Endothelial cell of hepatic sinusoid (primary cell): ENCODE measurements around the gene LIMK2.

ENCODE experiments used
- in situ Hi-C: cut with HindIII; loops from 2 replicates; pipeline ENCODE4 v1.10.0; 2017; ENCODE audit warnings: low sequenced_read_pairs

The LIMK2 gene

DNA sequence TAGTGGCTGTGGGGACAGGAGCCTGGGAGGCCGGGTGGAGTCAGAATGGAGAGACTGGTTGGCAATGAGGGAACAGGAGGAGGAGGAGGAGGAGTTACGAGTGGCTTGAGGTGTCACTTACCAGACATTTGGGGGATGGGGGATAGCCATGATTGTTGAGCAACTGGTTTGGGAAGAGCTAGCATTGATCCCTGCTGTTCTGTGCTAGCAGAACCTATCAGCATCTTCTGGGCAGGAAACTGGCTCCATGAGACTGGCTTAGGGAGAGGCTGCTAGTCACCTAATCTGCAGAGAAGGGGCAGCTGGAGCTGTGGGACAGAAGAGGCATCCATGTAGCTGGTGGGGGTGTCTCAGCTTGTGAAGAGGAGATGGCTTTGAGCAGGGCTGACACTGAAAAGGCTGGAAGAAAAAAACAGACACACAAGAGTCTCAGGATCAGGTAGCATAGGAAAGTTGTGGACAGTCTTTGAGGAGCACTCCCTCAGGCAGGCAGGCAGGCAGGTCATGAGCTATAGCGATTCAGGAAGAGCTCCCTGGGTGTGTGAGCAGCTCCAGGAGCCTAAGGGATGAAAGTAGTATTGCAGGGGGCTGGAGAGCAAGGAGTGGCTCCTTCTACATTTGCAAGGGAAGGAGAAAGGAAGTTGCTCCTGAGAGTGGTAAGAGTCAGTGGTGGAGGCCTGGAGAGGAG is 57.9 kb downstream of the LIMK2 start:
- in situ Hi-C loops = no loop called here

DNA sequence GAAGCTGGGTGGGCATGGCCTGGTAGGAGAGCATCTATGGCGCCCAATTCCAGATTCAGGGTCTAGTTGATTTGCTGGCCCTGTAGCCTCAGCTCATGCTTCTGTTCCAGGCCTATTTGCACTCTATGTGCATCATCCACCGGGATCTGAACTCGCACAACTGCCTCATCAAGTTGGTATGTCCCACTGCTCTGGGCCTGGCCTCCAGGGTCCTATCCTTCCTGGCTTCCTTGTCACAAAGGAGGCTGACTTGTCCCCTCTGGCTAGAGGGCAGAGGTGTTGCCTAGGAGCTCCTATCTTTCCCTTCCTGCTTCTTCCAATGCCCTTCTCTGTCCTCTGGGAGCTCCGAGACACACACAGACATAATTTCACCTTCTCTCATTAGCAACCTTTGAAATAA is 58.9 kb downstream of the LIMK2 start:
- in situ Hi-C loops = no loop called here

DNA sequence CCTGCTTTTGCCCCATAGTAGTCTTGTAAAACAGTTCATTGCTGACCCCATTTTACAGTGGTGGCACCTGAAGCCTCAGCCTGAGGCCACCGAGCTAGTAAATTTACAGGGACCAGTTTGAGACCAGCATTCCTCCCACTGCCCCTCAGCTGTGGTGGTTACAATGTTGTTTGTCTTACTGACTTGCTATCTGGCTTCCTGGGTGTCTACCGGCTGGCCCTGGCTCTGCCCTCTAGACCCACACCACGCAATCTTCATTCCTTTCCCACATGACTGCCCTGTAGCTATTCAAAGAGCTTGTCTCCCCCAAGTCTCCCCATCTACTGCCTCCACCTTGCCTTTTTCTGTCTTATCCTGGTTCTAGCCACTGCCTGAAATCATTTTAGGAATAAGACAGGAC is 59.4 kb downstream of the LIMK2 start:
- in situ Hi-C loops = no loop called here

DNA sequence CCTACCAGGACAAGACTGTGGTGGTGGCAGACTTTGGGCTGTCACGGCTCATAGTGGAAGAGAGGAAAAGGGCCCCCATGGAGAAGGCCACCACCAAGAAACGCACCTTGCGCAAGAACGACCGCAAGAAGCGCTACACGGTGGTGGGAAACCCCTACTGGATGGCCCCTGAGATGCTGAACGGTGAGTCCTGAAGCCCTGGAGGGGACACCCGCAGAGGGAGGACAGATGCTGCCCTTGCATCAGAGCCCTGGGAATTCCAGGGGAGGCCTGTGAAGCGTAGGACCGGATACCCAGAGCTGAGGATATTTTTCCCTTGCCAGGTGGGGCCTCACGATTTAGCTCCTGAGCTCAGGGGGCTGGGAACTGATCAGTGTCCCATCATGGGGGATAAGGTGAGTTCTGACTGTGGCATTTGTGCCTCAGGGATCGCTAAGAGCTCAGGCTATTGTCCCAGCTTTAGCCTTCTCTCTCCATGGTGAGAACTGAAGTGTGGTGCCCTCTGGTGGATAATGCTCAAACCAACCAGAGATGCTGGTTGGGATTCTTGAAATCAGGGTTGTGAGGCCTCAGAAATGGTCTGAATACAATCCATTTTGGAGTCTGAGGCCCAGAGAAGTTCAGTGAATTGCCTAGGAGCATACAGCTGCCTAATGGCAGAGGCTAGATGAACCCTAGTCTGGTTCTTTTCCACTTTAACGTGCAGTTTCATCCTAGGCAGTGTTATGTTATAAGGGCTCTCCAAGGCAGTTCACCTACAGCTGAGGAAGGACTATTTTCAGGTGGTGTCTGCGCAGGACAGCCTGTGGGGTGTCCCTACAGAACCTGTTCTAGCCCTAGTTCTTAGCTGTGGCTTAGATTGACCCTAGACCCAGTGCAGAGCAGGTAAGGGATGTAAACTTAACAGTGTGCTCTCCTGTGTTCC is 60.7 kb downstream of the LIMK2 start:
- in situ Hi-C loops = no loop called here

DNA sequence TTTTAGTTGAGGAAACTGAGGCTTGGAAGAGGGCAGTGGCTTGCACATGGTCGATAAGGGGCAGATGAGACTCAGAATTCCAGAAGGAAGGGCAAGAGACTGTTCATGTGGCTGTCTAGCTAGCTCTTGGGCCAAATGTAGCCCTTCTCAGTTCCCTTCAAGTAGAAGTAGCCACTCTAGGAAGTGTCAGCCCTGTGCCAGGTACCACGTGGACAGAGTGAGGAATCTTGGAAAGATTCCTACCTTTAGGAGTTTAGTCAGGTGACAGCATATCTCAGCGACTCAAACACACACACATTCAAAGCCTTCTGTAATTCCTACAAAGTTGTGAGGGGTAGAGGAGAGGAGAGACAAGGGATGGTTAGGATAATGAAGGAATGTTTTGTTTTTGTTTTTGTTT is 61.9 kb downstream of the LIMK2 start:
- in situ Hi-C loops = no loop called here

DNA sequence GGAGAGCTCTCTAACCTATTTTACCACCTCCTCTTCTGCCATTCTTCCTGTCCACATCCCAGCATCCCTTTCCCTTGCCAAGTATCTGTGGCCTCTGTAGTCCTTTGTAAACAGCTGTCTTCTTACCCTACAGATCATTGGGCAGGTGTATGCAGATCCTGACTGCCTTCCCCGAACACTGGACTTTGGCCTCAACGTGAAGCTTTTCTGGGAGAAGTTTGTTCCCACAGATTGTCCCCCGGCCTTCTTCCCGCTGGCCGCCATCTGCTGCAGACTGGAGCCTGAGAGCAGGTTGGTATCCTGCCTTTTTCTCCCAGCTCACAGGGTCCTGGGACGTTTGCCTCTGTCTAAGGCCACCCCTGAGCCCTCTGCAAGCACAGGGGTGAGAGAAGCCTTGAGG is 62.9 kb downstream of the LIMK2 start:
- in situ Hi-C loops = loop anchor here (5.0 kb wide), 2 partner anchors 63 to 88 kb away; partner anchors contain the start of gene LIMK2

DNA sequence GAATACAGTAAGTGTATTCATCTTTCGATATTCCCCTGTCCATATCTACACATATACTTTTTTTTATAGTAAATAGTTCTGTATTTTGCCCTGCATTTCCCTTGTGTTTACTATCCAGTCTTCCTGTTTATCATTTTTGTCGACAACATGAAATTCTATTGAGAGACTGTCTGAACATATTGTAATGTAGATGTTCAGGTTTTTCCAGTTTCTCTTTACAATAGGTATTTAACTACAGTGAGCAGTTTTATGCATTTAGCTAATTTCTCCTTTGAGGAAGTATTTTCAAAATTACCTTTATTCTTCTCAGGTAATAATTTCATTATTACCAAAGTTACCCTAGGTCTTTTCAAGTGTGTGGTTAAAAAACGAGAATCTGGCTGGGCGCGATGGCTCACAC is 63.5 kb downstream of the LIMK2 start:
- in situ Hi-C loops = loop anchor here (5.0 kb wide), 2 partner anchors 63 to 88 kb away; partner anchors contain the start of gene LIMK2

DNA sequence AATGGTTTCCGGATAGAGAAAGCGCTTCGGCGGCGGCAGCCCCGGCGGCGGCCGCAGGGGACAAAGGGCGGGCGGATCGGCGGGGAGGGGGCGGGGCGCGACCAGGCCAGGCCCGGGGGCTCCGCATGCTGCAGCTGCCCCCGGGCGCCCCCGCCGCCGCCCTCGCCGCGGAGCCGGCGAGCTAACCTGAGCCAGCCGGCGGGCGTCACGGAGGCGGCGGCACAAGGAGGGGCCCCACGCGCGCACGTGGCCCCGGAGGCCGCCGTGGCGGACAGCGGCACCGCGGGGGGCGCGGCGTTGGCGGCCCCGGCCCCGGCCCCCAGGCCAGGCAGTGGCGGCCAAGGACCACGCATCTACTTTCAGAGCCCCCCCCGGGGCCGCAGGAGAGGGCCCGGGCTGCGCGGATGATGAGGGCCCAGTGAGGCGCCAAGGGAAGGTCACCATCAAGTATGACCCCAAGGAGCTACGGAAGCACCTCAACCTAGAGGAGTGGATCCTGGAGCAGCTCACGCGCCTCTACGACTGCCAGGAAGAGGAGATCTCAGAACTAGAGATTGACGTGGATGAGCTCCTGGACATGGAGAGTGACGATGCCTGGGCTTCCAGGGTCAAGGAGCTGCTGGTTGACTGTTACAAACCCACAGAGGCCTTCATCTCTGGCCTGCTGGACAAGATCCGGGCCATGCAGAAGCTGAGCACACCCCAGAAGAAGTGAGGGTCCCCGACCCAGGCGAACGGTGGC is 64.5 kb downstream of the LIMK2 start:
- in situ Hi-C loops = loop anchor here (5.0 kb wide), 2 partner anchors 64 to 89 kb away; partner anchors contain the start of gene LIMK2

DNA sequence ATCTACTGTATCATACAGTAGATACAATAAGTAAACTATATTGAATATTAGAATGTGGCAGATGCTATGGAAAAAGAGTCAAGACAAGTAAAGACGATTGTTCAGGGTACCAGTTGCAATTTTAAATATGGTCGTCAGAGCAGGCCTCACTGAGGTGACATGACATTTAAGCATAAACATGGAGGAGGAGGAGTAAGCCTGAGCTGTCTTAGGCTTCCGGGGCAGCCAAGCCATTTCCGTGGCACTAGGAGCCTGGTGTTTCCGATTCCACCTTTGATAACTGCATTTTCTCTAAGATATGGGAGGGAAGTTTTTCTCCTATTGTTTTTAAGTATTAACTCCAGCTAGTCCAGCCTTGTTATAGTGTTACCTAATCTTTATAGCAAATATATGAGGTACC is 65.6 kb downstream of the LIMK2 start:
- in situ Hi-C loops = loop anchor here (5.0 kb wide), 2 partner anchors 65 to 90 kb away; partner anchors contain the start of gene LIMK2

DNA sequence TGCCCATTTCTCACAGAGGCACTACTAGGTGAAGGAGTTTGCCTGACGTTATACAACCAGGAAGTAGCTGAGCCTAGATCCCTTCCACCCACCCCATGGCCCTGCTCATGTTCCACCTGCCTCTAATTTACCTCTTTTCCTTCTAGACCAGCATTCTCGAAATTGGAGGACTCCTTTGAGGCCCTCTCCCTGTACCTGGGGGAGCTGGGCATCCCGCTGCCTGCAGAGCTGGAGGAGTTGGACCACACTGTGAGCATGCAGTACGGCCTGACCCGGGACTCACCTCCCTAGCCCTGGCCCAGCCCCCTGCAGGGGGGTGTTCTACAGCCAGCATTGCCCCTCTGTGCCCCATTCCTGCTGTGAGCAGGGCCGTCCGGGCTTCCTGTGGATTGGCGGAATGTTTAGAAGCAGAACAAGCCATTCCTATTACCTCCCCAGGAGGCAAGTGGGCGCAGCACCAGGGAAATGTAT is 66.1 kb downstream of the LIMK2 start:
- in situ Hi-C loops = loop anchor here (5.0 kb wide), 2 partner anchors 66 to 91 kb away; partner anchors contain the start of gene LIMK2

DNA sequence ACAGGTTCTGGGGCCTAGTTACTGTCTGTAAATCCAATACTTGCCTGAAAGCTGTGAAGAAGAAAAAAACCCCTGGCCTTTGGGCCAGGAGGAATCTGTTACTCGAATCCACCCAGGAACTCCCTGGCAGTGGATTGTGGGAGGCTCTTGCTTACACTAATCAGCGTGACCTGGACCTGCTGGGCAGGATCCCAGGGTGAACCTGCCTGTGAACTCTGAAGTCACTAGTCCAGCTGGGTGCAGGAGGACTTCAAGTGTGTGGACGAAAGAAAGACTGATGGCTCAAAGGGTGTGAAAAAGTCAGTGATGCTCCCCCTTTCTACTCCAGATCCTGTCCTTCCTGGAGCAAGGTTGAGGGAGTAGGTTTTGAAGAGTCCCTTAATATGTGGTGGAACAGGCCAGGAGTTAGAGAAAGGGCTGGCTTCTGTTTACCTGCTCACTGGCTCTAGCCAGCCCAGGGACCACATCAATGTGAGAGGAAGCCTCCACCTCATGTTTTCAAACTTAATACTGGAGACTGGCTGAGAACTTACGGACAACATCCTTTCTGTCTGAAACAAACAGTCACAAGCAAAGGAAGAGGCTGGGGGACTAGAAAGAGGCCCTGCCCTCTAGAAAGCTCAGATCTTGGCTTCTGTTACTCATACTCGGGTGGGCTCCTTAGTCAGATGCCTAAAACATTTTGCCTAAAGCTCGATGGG is 66.7 kb downstream of the LIMK2 start:
- in situ Hi-C loops = loop anchor here (5.0 kb wide), 2 partner anchors 66 to 91 kb away; partner anchors contain the start of gene LIMK2

DNA sequence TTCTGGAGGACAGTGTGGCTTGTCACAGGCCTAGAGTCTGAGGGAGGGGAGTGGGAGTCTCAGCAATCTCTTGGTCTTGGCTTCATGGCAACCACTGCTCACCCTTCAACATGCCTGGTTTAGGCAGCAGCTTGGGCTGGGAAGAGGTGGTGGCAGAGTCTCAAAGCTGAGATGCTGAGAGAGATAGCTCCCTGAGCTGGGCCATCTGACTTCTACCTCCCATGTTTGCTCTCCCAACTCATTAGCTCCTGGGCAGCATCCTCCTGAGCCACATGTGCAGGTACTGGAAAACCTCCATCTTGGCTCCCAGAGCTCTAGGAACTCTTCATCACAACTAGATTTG is 67.2 kb downstream of the LIMK2 start:
- in situ Hi-C loops = loop anchor here (5.0 kb wide), 2 partner anchors 67 to 92 kb away; partner anchors contain the start of gene LIMK2

DNA sequence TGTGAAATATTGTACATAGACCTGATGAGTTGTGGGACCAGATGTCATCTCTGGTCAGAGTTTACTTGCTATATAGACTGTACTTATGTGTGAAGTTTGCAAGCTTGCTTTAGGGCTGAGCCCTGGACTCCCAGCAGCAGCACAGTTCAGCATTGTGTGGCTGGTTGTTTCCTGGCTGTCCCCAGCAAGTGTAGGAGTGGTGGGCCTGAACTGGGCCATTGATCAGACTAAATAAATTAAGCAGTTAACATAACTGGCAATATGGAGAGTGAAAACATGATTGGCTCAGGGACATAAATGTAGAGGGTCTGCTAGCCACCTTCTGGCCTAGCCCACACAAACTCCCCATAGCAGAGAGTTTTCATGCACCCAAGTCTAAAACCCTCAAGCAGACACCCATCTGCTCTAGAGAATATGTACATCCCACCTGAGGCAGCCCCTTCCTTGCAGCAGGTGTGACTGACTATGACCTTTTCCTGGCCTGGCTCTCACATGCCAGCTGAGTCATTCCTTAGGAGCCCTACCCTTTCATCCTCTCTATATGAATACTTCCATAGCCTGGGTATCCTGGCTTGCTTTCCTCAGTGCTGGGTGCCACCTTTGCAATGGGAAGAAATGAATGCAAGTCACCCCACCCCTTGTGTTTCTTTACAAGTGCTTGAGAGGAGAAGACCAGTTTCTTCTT is 67.9 kb downstream of the LIMK2 start:
- in situ Hi-C loops = loop anchor here (5.0 kb wide), 2 partner anchors 68 to 93 kb away; partner anchors contain the start of gene LIMK2

DNA sequence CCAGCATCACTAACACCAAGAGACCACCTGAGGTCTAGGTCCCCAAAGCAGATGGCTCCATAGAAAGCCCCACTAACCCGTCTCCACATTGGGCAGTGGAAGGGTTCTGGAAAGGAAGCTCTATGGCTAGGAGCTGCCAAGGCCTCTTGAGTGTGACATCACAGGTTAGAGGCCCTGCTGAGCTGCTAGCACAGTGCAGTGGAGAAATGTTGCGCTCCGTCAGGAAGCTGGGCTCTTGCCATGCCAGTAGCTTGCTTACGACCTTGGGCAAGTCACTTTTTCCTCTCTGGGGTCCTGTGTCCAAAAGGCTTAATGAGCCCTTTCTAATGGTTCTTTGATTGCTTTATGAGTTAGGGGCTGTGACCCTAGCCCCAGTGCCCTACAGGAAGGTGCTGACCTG is 69.6 kb downstream of the LIMK2 start:
- in situ Hi-C loops = no loop called here

DNA sequence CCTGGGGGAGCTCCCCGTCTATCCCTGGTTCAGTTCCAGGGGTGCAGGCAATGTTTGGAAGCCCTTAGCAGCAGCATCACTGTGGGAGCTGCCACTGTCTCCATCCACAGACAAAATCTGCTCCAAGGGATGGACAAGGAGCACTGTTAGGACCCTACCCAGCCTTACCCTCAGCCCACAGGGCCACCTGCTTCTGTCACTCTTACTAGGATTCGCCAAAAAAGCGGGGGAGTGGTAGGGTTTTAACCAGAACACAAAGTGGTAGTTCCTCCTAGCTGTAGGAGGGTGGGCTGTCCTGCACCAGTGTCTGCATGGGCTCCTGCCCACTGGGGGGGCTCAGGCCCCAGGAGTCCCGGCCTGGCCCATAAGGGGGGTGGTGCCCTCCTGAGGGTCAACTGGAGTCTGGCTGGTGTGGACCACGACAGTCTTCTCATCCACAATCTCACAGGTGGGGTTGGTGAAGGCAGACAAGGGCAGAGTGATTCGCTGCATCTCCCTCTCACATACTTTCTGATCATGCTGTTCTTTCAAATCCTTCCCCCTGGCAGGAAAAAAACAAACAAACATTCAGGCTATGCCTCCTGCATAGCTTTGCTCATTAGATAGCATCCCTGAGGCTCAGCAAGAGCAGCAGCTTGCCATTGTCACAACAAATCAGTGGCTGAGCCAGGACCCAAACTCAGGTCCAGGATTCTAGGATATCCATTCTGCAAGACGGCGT is 70.8 kb downstream of the LIMK2 start:
- in situ Hi-C loops = no loop called here

DNA sequence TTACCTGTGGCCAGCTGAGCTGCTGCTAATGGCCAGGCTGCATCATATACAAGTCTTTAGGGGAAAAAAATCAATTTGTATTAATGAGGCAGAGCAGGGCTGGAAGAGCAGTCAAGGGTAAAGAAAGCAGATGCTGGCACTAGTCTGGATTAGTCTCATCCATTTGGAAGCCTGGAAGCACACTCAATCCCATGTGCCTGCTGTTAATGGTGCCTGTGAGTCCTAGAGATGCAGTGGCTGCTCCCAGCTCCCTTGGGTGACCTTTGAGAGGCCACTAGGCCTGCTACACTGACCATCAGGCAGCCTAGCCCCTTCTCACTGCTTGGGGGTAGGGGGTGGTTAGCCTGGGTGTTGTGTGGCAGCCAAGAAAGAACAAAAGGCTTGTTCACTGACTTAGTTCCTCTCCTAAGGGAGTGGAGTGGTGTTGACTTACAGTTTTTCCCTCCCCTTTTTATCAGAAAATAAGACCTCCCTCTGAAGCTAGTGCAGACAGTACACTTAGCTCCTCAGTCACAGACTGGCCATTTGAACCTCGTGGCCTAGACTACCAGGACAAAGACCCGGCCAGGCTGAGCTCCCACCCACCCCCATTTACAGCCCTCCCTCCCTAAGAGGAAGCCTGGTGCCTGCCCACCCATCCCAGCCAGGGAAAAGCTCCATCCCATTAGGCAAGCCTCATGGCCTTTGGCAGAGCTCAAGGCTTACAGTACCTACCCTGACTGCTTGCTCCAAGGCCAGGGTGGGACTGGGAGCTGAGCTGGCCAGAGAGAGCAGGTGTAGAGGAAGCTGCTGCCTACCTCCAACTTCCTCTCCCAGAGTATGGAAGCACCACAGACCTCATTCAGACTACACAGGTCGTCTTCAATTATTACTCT is 72.4 kb downstream of the LIMK2 start:
- in situ Hi-C loops = no loop called here

DNA sequence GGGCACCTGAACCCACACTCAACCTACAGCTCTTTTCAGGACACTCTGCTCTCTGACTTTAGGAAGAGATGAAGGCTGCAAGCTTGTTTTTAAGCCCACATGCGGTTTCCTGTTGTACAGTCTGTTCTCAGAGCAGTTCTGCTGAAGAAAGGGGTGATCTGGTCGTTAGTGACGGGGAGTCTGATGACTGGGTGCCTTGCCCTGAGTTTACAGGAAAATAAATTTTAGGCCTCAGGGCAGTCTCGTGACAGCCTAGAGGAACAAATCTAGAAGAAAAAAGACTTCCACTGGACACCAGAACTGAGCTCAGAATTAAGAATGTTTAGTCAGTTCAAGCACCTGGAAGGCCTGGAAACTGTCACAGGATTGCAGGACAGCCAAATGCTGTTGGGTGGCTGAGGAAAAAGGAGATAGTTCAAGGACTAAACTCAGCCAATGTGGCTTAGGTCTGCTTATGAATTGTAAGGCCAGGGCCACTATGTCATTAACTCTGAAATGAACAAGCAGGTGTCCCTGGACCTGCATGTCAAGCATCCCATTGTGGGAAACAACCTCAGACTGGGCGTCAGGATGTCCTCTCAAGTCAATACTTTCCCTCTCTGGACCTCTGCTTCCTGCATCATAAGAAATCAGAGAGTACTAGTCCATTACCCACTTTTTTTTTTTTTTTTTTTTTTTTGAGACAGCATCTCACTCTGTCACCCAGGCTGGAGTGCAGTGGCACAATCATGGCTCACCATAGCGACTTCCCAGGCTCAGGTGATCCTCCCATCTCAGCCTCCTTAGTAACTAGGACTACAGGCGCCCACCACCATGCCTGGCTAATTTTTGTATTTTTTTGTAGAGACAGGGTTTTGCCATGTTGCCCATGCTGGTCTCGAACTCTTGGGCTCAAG is 74.5 kb downstream of the LIMK2 start:
- in situ Hi-C loops = no loop called here
